Astrocyte (in vitro differentiated cells and primary cell): Measurements from ENCODE around the gene PLG. TPM values are rescaled to one million over a fixed set of nuclear protein-coding genes. Genes with fewer than 3 reads are reported as not detected.
"Not testable (repeated sequence)": the region's sequence is repeated elsewhere in the genome, so short reads cannot be mapped to it uniquely, and the experiment has no call there.

Experiments used
- DNase-seq: peaks from one replicate; pipeline ENCODE4 v3.0.0-alpha.2; 2010; ENCODE audit warnings: low read depth
- FAIRE-seq: peaks from 2 replicates; lab custom pipeline; 2011; peaks lifted over from hg19 to GRCh38; lab: Jason Lieb, UNC
- H2AFZ ChIP-seq: 2 replicates; pipeline ENCODE4 v1.6.0; 2012; ENCODE audit warnings: low read depth, low read length, inconsistent platforms
- H3K27ac ChIP-seq: 2 replicates; pipeline ENCODE4 v1.5.1; 2011; ENCODE audit warnings: low read depth, low read length, inconsistent platforms
- H3K27me3 ChIP-seq: 2 replicates; pipeline ENCODE4 v1.6.0; 2011; ENCODE audit warnings: low read length, inconsistent platforms; ENCODE audit not compliant: insufficient read depth
- H3K36me3 ChIP-seq: 2 replicates; pipeline ENCODE4 v1.5.1; 2011; ENCODE audit warnings: low read length, inconsistent platforms; ENCODE audit not compliant: insufficient read depth
- H3K4me1 ChIP-seq: 2 replicates; pipeline ENCODE4 v1.5.1; 2011; ENCODE audit warnings: low read length, inconsistent platforms; ENCODE audit not compliant: insufficient read depth
- H3K4me2 ChIP-seq: 2 replicates; pipeline ENCODE4 v1.6.0; 2012; ENCODE audit warnings: low read length, inconsistent platforms
- H3K4me3 ChIP-seq: 2 replicates; pipeline ENCODE4 v1.5.1; 2011; ENCODE audit warnings: low read depth, mild to moderate bottlenecking, low read length, inconsistent platforms; ENCODE audit not compliant: insufficient read depth
- H3K79me2 ChIP-seq: 2 replicates; pipeline ENCODE4 v1.6.0; 2012; ENCODE audit warnings: mild to moderate bottlenecking, low read length, inconsistent platforms; ENCODE audit not compliant: insufficient read depth
- H3K9ac ChIP-seq: 2 replicates; pipeline ENCODE4 v1.6.0; 2012; ENCODE audit warnings: mild to moderate bottlenecking, low read length, inconsistent platforms
- H3K9me3 ChIP-seq: 2 replicates; pipeline ENCODE4 v1.5.1; 2012; ENCODE audit warnings: low read depth, mild to moderate bottlenecking, low read length, inconsistent platforms; ENCODE audit not compliant: insufficient read depth
- H4K20me1 ChIP-seq: 2 replicates; pipeline ENCODE4 v1.6.0; 2012; ENCODE audit warnings: low read length, inconsistent platforms; ENCODE audit not compliant: insufficient read depth
- H3K27ac Mint-ChIP-seq: one replicate; pipeline ENCODE4 v1.8.0; 2021; ENCODE audit warnings: mild to moderate bottlenecking, mixed read lengths; ENCODE audit not compliant: unreplicated experiment
- H3K27me3 Mint-ChIP-seq: one replicate; pipeline ENCODE4 v1.8.0; 2021; ENCODE audit warnings: low read depth, mixed read lengths; ENCODE audit not compliant: unreplicated experiment
- H3K36me3 Mint-ChIP-seq: one replicate; pipeline ENCODE4 v1.8.0; 2021; ENCODE audit warnings: low read depth, mixed read lengths; ENCODE audit not compliant: unreplicated experiment
- H3K4me1 Mint-ChIP-seq: one replicate; pipeline ENCODE4 v1.8.0; 2021; ENCODE audit warnings: low read depth, mixed read lengths; ENCODE audit not compliant: unreplicated experiment
- H3K4me3 Mint-ChIP-seq: one replicate; pipeline ENCODE4 v1.8.0; 2021; ENCODE audit warnings: mild to moderate bottlenecking, moderate library complexity, mixed read lengths; ENCODE audit not compliant: unreplicated experiment
- H3K9me3 Mint-ChIP-seq: one replicate; pipeline ENCODE4 v1.8.0; 2021; ENCODE audit warnings: mild to moderate bottlenecking, mixed read lengths; ENCODE audit not compliant: unreplicated experiment
- CTCF ChIP-seq: IDR thresholded peaks from 2 replicates; pipeline ENCODE4 v1.5.1; 2011; ENCODE audit warnings: low read depth, mild to moderate bottlenecking, inconsistent platforms, low read length, moderate library complexity; ENCODE audit not compliant: insufficient read depth
- EZH2 ChIP-seq: IDR thresholded peaks from 2 replicates; pipeline ENCODE4 v1.6.1; 2012; ENCODE audit warnings: mild to moderate bottlenecking, low read length, inconsistent platforms; ENCODE audit not compliant: insufficient read depth
- total RNA-seq: library from RNA; stranded (reverse); gene quantifications from 2 replicates; pipeline ENCODE4 v1.2.1, GENCODE V29; 2021

The PLG gene
- total RNA-seq, 1 donor from 2014 or later, result 0.16 TPM

- no peaks in the 10 kb centered on the region for H4K20me1 ChIP-seq
- H3K27ac ChIP-seq, result no peak overlapping the region
- H3K9me3 ChIP-seq, result no peaks in the 10 kb centered on the region
- no peaks in the 10 kb centered on the region for H3K4me1 ChIP-seq
- no peak overlapping the region for H3K4me2 ChIP-seq
- H3K4me3 Mint-ChIP-seq, result no peak overlapping the region
- DNase-seq, result no peak
- no peak overlapping the region for H2AFZ ChIP-seq
- H3K27me3 ChIP-seq, result no peaks in the 10 kb centered on the region
- no peaks in the 10 kb centered on the region for H3K36me3 ChIP-seq
- no peaks in the 10 kb centered on the region for H3K36me3 Mint-ChIP-seq
- H3K27me3 Mint-ChIP-seq, result peaks cover 2% of the 10 kb centered on the region
- no peak overlapping the region for H3K4me3 ChIP-seq
- H3K9ac ChIP-seq, result no peak overlapping the region
- no peak for TF ChIP-seq EZH2
- no peak for TF ChIP-seq CTCF
- no peak overlapping the region for H3K27ac Mint-ChIP-seq
- no peaks in the 10 kb centered on the region for H3K79me2 ChIP-seq
- no peak for FAIRE-seq
- no peaks in the 10 kb centered on the region for H3K4me1 Mint-ChIP-seq
- H3K9me3 Mint-ChIP-seq, result no peaks in the 10 kb centered on the region
Observed at GRCh38 chr6:160735523-160735922, 33.5 kb downstream of the PLG start.

GRCh38 chr6:160737934-160738333 lies 35.9 kb downstream of the PLG start:
- no peak overlapping the region for H3K27ac Mint-ChIP-seq
- peaks cover 2% of the 10 kb centered on the region for H3K27me3 Mint-ChIP-seq
- no peaks in the 10 kb centered on the region for H3K4me1 Mint-ChIP-seq
- H3K36me3 Mint-ChIP-seq, result no peaks in the 10 kb centered on the region
- DNase-seq, result no peak
- Histone ChIP-seq H3K9me3 (no peaks in the 10 kb centered on the region), H3K4me3 (no peak overlapping the region), H3K27me3 (no peaks in the 10 kb centered on the region), H3K4me1 (no peaks in the 10 kb centered on the region), H2AFZ (no peak overlapping the region), H3K4me2 (no peak overlapping the region), H4K20me1 (no peaks in the 10 kb centered on the region), H3K9ac (no peak overlapping the region), H3K27ac (no peak overlapping the region), H3K79me2 (no peaks in the 10 kb centered on the region), H3K36me3 (no peaks in the 10 kb centered on the region)
- TF ChIP-seq EZH2, result no peak
- TF ChIP-seq CTCF, result no peak
- H3K9me3 Mint-ChIP-seq, result no peaks in the 10 kb centered on the region
- H3K4me3 Mint-ChIP-seq, result no peak overlapping the region
- no peak for FAIRE-seq

- TF ChIP-seq CTCF (no peak), EZH2 (no peak)
- Histone ChIP-seq H3K79me2 (no peaks in the 10 kb centered on the region), H3K27me3 (no peaks in the 10 kb centered on the region), H3K4me2 (no peak overlapping the region), H3K36me3 (no peaks in the 10 kb centered on the region), H3K9ac (no peak overlapping the region), H3K27ac (no peak overlapping the region), H3K4me3 (no peak overlapping the region), H4K20me1 (no peaks in the 10 kb centered on the region), H3K9me3 (no peaks in the 10 kb centered on the region), H2AFZ (no peak overlapping the region), H3K4me1 (no peaks in the 10 kb centered on the region)
- no peaks in the 10 kb centered on the region for H3K36me3 Mint-ChIP-seq
- H3K9me3 Mint-ChIP-seq, result peaks cover 5% of the 10 kb centered on the region
- FAIRE-seq, result no peak
- H3K27ac Mint-ChIP-seq, result no peak overlapping the region
- peaks cover 6% of the 10 kb centered on the region for H3K27me3 Mint-ChIP-seq
- no peak for DNase-seq
- H3K4me1 Mint-ChIP-seq, result no peaks in the 10 kb centered on the region
- H3K4me3 Mint-ChIP-seq, result no peak overlapping the region
Observed at GRCh38 chr6:160739955-160740354, 37.9 kb downstream of the PLG start.

GRCh38 chr6:160741012-160741411 lies 39.0 kb downstream of the PLG start:
- H3K36me3 ChIP-seq, H3K27me3 ChIP-seq, H4K20me1 ChIP-seq, H3K4me1 Mint-ChIP-seq, H3K27me3 Mint-ChIP-seq, H3K79me2 ChIP-seq, H3K4me3 ChIP-seq, H3K9me3 ChIP-seq, H3K4me3 Mint-ChIP-seq, H3K4me1 ChIP-seq, FAIRE-seq, H2AFZ ChIP-seq, H3K36me3 Mint-ChIP-seq, H3K9ac ChIP-seq, H3K27ac Mint-ChIP-seq, H3K4me2 ChIP-seq, H3K9me3 Mint-ChIP-seq, H3K27ac ChIP-seq, DNase-seq: not testable (repeated sequence)
